CD4-positive, CD25-positive, alpha-beta regulatory T cell (primary cell): ENCODE measurements around the gene CASP5. TPM values are rescaled to one million over a fixed set of nuclear protein-coding genes. Genes with fewer than 3 reads are reported as not detected.

Source experiments
- ATAC-seq, 2 donors: fragments of 150-1000 bp; cut with Tn5 transposase; one replicate each; pipeline ENCODE4 v1.10.0; 2021; ENCODE audit warnings: low read depth in 2 of 2, moderate number of reproducible peaks in 2 of 2, moderate library complexity in 1 of 2
- DNase-seq, 3 donors: peaks; one replicate each; pipeline versions ENCODE4 v3.0.0 to v3.0.0-alpha.2; 2012 to 2022; ENCODE audit warnings: mixed read lengths in 1 of 3
- H3K27ac ChIP-seq: one replicate; pipeline ENCODE4 v1.7.0; 2013; ENCODE audit warnings: mild to moderate bottlenecking, low read length; ENCODE audit not compliant: insufficient read depth, poor library complexity, severe bottlenecking
- H3K27me3 ChIP-seq: one replicate; pipeline ENCODE4 v1.7.0; 2013; ENCODE audit warnings: low read length; ENCODE audit not compliant: control insufficient read depth, insufficient read depth
- H3K36me3 ChIP-seq: one replicate; pipeline ENCODE4 v1.7.0; 2013; ENCODE audit warnings: mild to moderate bottlenecking, low read length, moderate library complexity; ENCODE audit not compliant: control insufficient read depth, insufficient read depth
- H3K4me1 ChIP-seq: 2 replicates; pipeline ENCODE4 v1.7.0; 2013; ENCODE audit warnings: mild to moderate bottlenecking, low read length; ENCODE audit not compliant: insufficient read depth, control insufficient read depth, poor library complexity, severe bottlenecking
- H3K4me3 ChIP-seq: one replicate; pipeline ENCODE4 v1.7.0; 2013; ENCODE audit warnings: low read depth, mild to moderate bottlenecking, low read length, moderate library complexity
- H3K9me3 ChIP-seq, 2 experiments: 1 replicate in 1 of 2; 2 replicates in 1 of 2; pipeline ENCODE4 v1.7.0; 2013; ENCODE audit warnings: low read length in 2 of 2, mild to moderate bottlenecking in 1 of 2, moderate library complexity in 1 of 2; ENCODE audit not compliant: control insufficient read depth in 2 of 2
- H3K27ac Mint-ChIP-seq, 3 donors: one replicate each; pipeline ENCODE4 v1.8.0; 2020 to 2022; ENCODE audit warnings: mild to moderate bottlenecking in 3 of 3, mixed read lengths in 3 of 3, moderate library complexity in 2 of 3
- H3K27me3 Mint-ChIP-seq: one replicate; pipeline ENCODE4 v1.8.0; 2022; ENCODE audit warnings: mild to moderate bottlenecking, mixed read lengths
- H3K36me3 Mint-ChIP-seq: one replicate; pipeline ENCODE4 v1.8.0; 2020; ENCODE audit warnings: mixed read lengths
- H3K4me1 Mint-ChIP-seq, 4 donors: one replicate each; pipeline ENCODE4 v1.8.0; 2020 to 2022; ENCODE audit warnings: mixed read lengths in 4 of 4, mild to moderate bottlenecking in 1 of 4
- H3K4me3 Mint-ChIP-seq, 4 donors: one replicate each; pipeline ENCODE4 v1.8.0; 2020 to 2022; ENCODE audit warnings: mild to moderate bottlenecking in 4 of 4, mixed read lengths in 4 of 4, moderate library complexity in 3 of 4
- H3K9me3 Mint-ChIP-seq, 7 donors: one replicate each; pipeline ENCODE4 v1.8.0; 2020 to 2022; ENCODE audit warnings: mixed read lengths in 7 of 7, mild to moderate bottlenecking in 3 of 7, moderate library complexity in 2 of 7
- polyA plus RNA-seq, 4 donors: library from polyadenylated mRNA; unstranded; fragments of 300-500 nt; fragmentation: Illumina TruSeq; gene quantifications; one replicate each; pipeline ENCODE4 v1.2.3, GENCODE V29; 2021
- total RNA-seq: library from RNA; stranded (reverse); gene quantifications from one replicate; pipeline ENCODE4 v1.2.3, GENCODE V29; 2022

CASP5 gene
- total and polyA plus RNA-seq, 5 donors from 2014 or later = 0.24 TPM; not detected in 4

DNA sequence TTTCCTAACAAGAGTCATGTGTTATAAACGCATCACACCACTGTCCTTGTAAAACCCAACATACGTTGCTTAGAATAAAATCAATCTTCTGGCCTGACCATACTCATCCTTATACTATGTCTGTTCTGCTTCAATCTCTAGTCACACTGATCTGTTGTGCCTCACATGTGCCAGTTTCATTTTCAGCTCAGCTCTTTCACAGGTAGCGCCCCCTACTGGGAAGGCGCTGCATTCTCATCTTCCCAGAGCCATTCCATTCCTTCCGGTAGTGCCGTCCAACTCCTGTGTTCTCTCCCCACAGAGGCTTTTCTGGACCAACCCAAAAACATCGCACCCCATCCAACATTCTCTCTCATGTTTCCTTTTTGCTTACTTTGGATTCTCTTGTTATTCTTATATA, 22.2 kb downstream of the CASP5 start:
- Histone ChIP-seq H3K27ac (no peak overlapping the region), H3K4me1 (no peaks in the 10 kb centered on the region), H3K9me3 (no peaks in the 10 kb centered on the region), H3K27me3 (no peaks in the 10 kb centered on the region), H3K36me3 (no peaks in the 10 kb centered on the region), H3K4me3 (no peak overlapping the region)
- Mint-ChIP-seq H3K27me3 (no peaks in the 10 kb centered on the region), H3K4me3 (no peak overlapping the region), H3K9me3 (peaks cover 0 to 1% (median 0%) of the 10 kb centered on the region in 7 donors), H3K4me1 (peaks cover 5 to 11% (median 6%) of the 10 kb centered on the region in 4 donors), H3K27ac (peak overlapping the region in 2 of 3 donors; percentile 56 to 58), H3K36me3 (no peaks in the 10 kb centered on the region)
- peak; percentile 58 to 85 for ATAC-seq
- peak; percentile 11 to 65 (median 43) for DNase-seq

DNA sequence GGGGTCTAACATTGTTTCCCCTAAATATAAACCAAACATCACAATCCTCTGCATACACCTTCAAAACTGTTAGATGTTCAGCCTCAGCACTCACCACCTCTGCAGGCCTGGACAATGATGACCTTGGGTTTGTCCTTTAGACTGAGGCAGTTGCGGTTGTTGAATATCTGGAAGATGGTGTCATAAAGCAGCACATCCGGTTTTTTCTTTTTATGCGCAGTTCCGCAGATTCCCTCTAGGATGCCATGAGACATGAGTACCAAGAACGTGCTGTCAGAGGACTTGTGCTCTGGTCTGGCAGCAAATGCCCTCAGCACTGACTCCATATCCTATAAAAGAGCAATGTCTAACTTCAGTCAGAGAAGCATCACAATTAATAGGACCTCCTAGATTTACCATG, 22.8 kb downstream of the CASP5 start:
- Mint-ChIP-seq H3K4me1 (peaks cover 5 to 11% (median 6%) of the 10 kb centered on the region in 4 donors), H3K9me3 (peaks cover 0 to 1% (median 0%) of the 10 kb centered on the region in 7 donors), H3K36me3 (no peaks in the 10 kb centered on the region), H3K27me3 (no peaks in the 10 kb centered on the region), H3K27ac (no peak overlapping the region), H3K4me3 (no peak overlapping the region)
- peak in 1 of 3 donors; percentile 34 for DNase-seq
- no peaks in the 10 kb centered on the region for H3K36me3 ChIP-seq
- no peak overlapping the region for H3K27ac ChIP-seq
- H3K27me3 ChIP-seq = no peaks in the 10 kb centered on the region
- no peaks in the 10 kb centered on the region for H3K9me3 ChIP-seq
- ATAC-seq = no peak
- no peak overlapping the region for H3K4me3 ChIP-seq
- no peaks in the 10 kb centered on the region for H3K4me1 ChIP-seq

DNA sequence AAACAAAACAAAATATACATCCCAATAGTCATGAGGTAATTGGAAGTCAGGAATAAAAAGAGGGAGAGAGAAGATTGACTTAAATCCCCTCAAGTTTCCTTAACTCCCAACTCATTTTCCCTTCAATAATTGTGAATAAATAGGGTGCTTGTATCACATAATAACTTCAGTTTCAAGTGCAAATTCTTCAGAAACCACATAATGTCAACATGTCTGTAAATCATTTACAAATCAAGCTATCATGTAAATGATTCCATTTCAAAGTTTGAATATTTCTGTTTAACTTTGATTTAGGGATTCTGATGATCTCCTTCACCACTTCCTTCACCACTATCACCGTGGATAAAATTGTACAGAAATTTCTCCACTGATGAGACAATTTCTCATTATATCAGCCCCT, 23.2 kb downstream of the CASP5 start:
- H3K9me3 Mint-ChIP-seq = peaks cover 0 to 1% (median 0%) of the 10 kb centered on the region in 7 donors
- ATAC-seq = no peak

DNA sequence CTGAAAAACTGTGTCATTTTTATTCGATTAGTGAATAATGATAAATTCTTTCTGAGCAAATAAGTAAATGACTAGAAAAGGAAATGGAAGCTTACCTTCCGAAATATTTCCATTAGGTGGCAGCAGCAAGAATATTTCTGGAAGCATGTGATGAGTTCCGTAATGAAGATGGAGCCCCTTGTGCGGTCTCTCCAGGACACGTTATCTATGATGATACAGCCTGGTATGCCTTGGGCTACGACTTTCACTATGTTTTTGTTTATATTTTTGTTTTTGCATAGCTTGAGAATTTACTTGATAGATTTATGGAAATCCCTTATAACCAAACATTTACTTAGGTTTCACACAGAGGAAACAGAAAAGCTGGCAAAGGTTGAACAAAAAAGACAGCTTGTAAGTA, 25.7 kb downstream of the CASP5 start:
- H3K4me1 ChIP-seq = no peaks in the 10 kb centered on the region
- H3K27ac ChIP-seq = no peak overlapping the region
- Mint-ChIP-seq H3K27me3 (peaks cover 6% of the 10 kb centered on the region), H3K9me3 (peaks cover 0 to 2% (median 0%) of the 10 kb centered on the region in 7 donors), H3K4me1 (peaks cover 6 to 19% (median 15%) of the 10 kb centered on the region in 4 donors), H3K27ac (no peak overlapping the region), H3K36me3 (no peaks in the 10 kb centered on the region), H3K4me3 (no peak overlapping the region)
- H3K9me3 ChIP-seq = no peaks in the 10 kb centered on the region
- DNase-seq (no peak), ATAC-seq (no peak)
- no peaks in the 10 kb centered on the region for H3K36me3 ChIP-seq
- H3K27me3 ChIP-seq = no peaks in the 10 kb centered on the region
- H3K4me3 ChIP-seq = no peak overlapping the region

More for the DNA sequence above, 23.2 kb downstream of the CASP5 start:
- H3K27me3 Mint-ChIP-seq = peaks cover under 1% of the 10 kb centered on the region
- H3K4me3 ChIP-seq = no peak overlapping the region
- H3K4me3 Mint-ChIP-seq = no peak overlapping the region
- no peaks in the 10 kb centered on the region for H3K4me1 ChIP-seq
- H3K36me3 Mint-ChIP-seq = no peaks in the 10 kb centered on the region
- no peaks in the 10 kb centered on the region for H3K27me3 ChIP-seq
- no peak for DNase-seq
- H3K27ac ChIP-seq = no peak overlapping the region
- H3K36me3 ChIP-seq = no peaks in the 10 kb centered on the region
- H3K4me1 Mint-ChIP-seq = peaks cover 6 to 11% (median 8%) of the 10 kb centered on the region in 4 donors
- no peak overlapping the region for H3K27ac Mint-ChIP-seq
- no peaks in the 10 kb centered on the region for H3K9me3 ChIP-seq

DNA sequence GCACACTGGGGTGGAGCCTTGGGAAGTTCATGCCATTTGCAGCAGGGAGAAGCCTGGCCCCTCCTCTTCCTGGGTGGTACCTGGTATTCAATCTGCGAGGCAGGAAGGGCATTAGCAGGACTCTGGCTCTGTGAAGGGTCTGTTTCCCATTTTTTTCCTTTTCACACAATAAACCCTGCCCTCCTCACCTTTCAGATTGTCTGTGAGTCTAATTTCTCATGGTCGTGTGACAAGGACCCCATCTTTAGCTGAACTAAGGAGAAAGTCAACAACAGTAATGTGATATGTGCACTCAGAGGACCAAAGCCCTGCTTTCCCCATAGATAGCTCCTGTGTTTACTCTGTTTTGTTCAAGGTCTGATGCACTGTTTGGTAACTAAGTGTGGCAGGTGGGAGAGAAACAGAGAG, 28.0 kb downstream of the CASP5 start:
- H3K9me3 Mint-ChIP-seq = peaks cover 0 to 1% (median 0%) of the 10 kb centered on the region in 7 donors
- ATAC-seq = no peak
- H3K4me1 ChIP-seq = no peaks in the 10 kb centered on the region

DNA sequence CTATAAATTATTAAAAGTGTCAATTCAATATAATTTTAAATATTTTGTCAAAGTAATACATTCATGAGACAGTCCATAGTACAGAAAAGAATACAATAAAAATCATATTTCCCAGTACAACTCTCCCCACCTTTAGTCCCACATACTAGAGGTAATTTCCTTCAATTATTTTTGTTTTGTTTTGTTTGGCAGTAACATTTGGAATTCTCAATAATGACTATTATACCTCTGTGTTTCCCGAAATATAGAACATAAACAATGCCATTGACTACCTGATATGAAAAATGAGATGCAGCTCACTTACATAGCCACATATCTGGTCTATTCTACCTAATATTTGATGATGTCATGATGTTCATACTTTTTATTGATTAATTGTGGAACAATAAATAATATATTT, 30.2 kb downstream of the CASP5 start:
- peaks cover 19% of the 10 kb centered on the region for H3K27me3 Mint-ChIP-seq
- Histone ChIP-seq H3K4me3 (no peak overlapping the region), H3K27ac (no peak overlapping the region), H3K27me3 (no peaks in the 10 kb centered on the region), H3K4me1 (no peaks in the 10 kb centered on the region), H3K9me3 (peaks cover 0 to 3% of the 10 kb centered on the region in 2 experiments), H3K36me3 (no peaks in the 10 kb centered on the region)
- H3K27ac Mint-ChIP-seq = no peak overlapping the region
- H3K36me3 Mint-ChIP-seq = no peaks in the 10 kb centered on the region
- DNase-seq (no peak), ATAC-seq (no peak)
- H3K4me3 Mint-ChIP-seq = no peak overlapping the region
- H3K4me1 Mint-ChIP-seq = peaks cover 0 to 14% (median 7%) of the 10 kb centered on the region in 4 donors
- H3K9me3 Mint-ChIP-seq = peaks cover 0 to 6% (median 1%) of the 10 kb centered on the region in 7 donors

More for the DNA sequence above, 28.0 kb downstream of the CASP5 start:
- Mint-ChIP-seq H3K27ac (no peak overlapping the region), H3K4me1 (peaks cover 0 to 14% (median 11%) of the 10 kb centered on the region in 4 donors), H3K4me3 (no peak overlapping the region), H3K36me3 (no peaks in the 10 kb centered on the region), H3K27me3 (peaks cover 8% of the 10 kb centered on the region)
- no peaks in the 10 kb centered on the region for H3K27me3 ChIP-seq
- no peaks in the 10 kb centered on the region for H3K36me3 ChIP-seq
- no peak for DNase-seq
- H3K4me3 ChIP-seq = no peak overlapping the region
- H3K9me3 ChIP-seq = no peaks in the 10 kb centered on the region
- H3K27ac ChIP-seq = no peak overlapping the region

DNA sequence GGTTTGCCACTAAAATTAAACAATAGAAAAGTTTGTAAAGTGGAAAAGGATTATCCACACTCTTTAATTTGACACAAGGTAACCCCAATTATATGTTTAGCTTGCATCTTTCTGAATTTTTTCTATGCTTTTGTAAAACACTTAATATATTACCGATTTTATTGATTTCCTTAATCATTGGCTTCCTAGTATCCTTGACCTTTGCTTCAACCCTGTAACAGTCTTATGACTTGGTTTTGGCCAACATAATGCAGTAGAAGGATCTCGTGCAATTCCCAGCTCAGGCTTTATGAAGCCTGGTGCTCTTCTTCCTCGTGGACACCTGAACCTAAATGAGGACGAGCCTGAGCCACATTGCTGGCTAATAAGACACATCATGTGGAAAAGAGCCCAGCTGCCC, 31.0 kb downstream of the CASP5 start:
- Mint-ChIP-seq H3K9me3 (peaks cover 0 to 6% (median 1%) of the 10 kb centered on the region in 7 donors), H3K27ac (no peak overlapping the region), H3K4me1 (peaks cover 0 to 14% (median 7%) of the 10 kb centered on the region in 4 donors), H3K36me3 (no peaks in the 10 kb centered on the region), H3K4me3 (no peak overlapping the region), H3K27me3 (peaks cover 19% of the 10 kb centered on the region)
- Histone ChIP-seq H3K9me3 (peaks cover 0 to 3% of the 10 kb centered on the region in 2 experiments), H3K4me3 (no peak overlapping the region), H3K36me3 (no peaks in the 10 kb centered on the region), H3K4me1 (no peaks in the 10 kb centered on the region), H3K27me3 (no peaks in the 10 kb centered on the region), H3K27ac (no peak overlapping the region)
- DNase-seq (no peak), ATAC-seq (no peak)

DNA sequence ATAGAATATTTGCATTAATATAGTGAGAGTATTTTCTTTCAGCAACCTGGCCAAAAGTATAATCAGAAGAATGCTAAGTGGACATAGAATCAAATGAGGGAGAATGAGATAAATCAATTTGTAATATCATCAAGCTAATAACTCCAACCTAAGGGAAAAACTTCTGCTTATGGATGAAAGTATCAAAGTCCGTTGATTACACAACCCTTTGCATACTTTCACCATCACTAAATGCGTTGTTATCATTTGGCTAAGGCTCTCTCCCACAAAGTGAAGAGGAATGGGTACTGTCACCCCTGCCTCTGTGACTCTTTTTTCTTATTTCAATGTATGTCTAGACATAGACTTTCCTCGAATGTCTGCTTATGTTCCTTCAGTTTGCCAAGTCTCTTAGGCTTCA, 38.2 kb downstream of the CASP5 start:
- no peak overlapping the region for H3K27ac ChIP-seq
- no peak overlapping the region for H3K4me3 ChIP-seq
- H3K36me3 ChIP-seq = no peaks in the 10 kb centered on the region
- no peak for DNase-seq
- Mint-ChIP-seq H3K27me3 (peaks cover 9% of the 10 kb centered on the region), H3K4me1 (no peaks in the 10 kb centered on the region), H3K9me3 (peaks cover 0 to 6% (median 1%) of the 10 kb centered on the region in 7 donors), H3K4me3 (no peak overlapping the region), H3K36me3 (no peaks in the 10 kb centered on the region), H3K27ac (no peak overlapping the region)
- peaks cover 0 to 3% of the 10 kb centered on the region in 2 experiments for H3K9me3 ChIP-seq
- ATAC-seq = no peak
- H3K4me1 ChIP-seq = no peaks in the 10 kb centered on the region
- H3K27me3 ChIP-seq = no peaks in the 10 kb centered on the region
